ENCODE data around the gene RBL2.
A peak's percentile ranks its signal among the peaks of the same experiment; 100 is the strongest.
"Not testable (repeated sequence)": the region's sequence is repeated elsewhere in the genome, so short reads cannot be mapped to it uniquely, and the experiment has no call there.

Gene RBL2

GRCh38 chr16:53509906-53510703 lies 75.8 kb downstream of the RBL2 start:
- H3K4me3 Mint-ChIP-seq, result peak overlapping the region; percentile 58
- H3K36me3 Mint-ChIP-seq, result no peaks in the 10 kb centered on the region
- H3K9me3 Mint-ChIP-seq, result peaks cover 2% of the 10 kb centered on the region
- peak; percentile 69 for ATAC-seq
- H3K27ac Mint-ChIP-seq, result no peak overlapping the region
- no peaks in the 10 kb centered on the region for H3K27me3 Mint-ChIP-seq
- H3K4me1 Mint-ChIP-seq, result peaks cover 8% of the 10 kb centered on the region

GRCh38 chr16:53510704-53511070 lies 76.4 kb downstream of the RBL2 start:
- Mint-ChIP-seq H3K27me3 (no peaks in the 10 kb centered on the region), H3K4me1 (peaks cover 8% of the 10 kb centered on the region), H3K27ac (no peak overlapping the region), H3K4me3 (no peak overlapping the region), H3K9me3 (peaks cover 2% of the 10 kb centered on the region), H3K36me3 (no peaks in the 10 kb centered on the region)
- ATAC-seq, result no peak

- ATAC-seq, result no peak
- Mint-ChIP-seq H3K4me3 (no peak overlapping the region), H3K27me3 (no peaks in the 10 kb centered on the region), H3K36me3 (no peaks in the 10 kb centered on the region), H3K27ac (no peak overlapping the region), H3K4me1 (peaks cover 12% of the 10 kb centered on the region), H3K9me3 (peaks cover 2% of the 10 kb centered on the region)
Measured at GRCh38 chr16:53511084-53511402, 76.8 kb downstream of the RBL2 start.

- no peaks in the 10 kb centered on the region for H3K36me3 Mint-ChIP-seq
- peaks cover 2% of the 10 kb centered on the region for H3K9me3 Mint-ChIP-seq
- no peak overlapping the region for H3K27ac Mint-ChIP-seq
- no peak for ATAC-seq
- H3K27me3 Mint-ChIP-seq, result no peaks in the 10 kb centered on the region
- H3K4me1 Mint-ChIP-seq, result peaks cover 15% of the 10 kb centered on the region
- no peak overlapping the region for H3K4me3 Mint-ChIP-seq
Measured at GRCh38 chr16:53511403-53512280, 77.4 kb downstream of the RBL2 start.

- not testable (repeated sequence) for H3K27ac Mint-ChIP-seq, H3K27me3 Mint-ChIP-seq, ATAC-seq, H3K9me3 Mint-ChIP-seq, H3K4me3 Mint-ChIP-seq, H3K36me3 Mint-ChIP-seq
- peaks cover 22% of the 10 kb centered on the region for H3K4me1 Mint-ChIP-seq
Measured at GRCh38 chr16:53512795-53513194, 78.5 kb downstream of the RBL2 start.

- no peak overlapping the region for H3K4me3 Mint-ChIP-seq
- no peak for ATAC-seq
- peaks cover 2% of the 10 kb centered on the region for H3K9me3 Mint-ChIP-seq
- peaks cover 47% of the 10 kb centered on the region for H3K4me1 Mint-ChIP-seq
- H3K27me3 Mint-ChIP-seq, result no peaks in the 10 kb centered on the region
- H3K27ac Mint-ChIP-seq, result no peak overlapping the region
- no peaks in the 10 kb centered on the region for H3K36me3 Mint-ChIP-seq
Measured at GRCh38 chr16:53515259-53515658, 81.0 kb downstream of the RBL2 start.

GRCh38 chr16:53515811-53516210 lies 81.5 kb downstream of the RBL2 start:
- peaks cover 2% of the 10 kb centered on the region for H3K9me3 Mint-ChIP-seq
- no peaks in the 10 kb centered on the region for H3K36me3 Mint-ChIP-seq
- no peak overlapping the region for H3K27ac Mint-ChIP-seq
- ATAC-seq, result no peak
- no peak overlapping the region for H3K4me3 Mint-ChIP-seq
- no peaks in the 10 kb centered on the region for H3K27me3 Mint-ChIP-seq
- H3K4me1 Mint-ChIP-seq, result peaks cover 45% of the 10 kb centered on the region

GRCh38 chr16:53517851-53518250 lies 83.6 kb downstream of the RBL2 start:
- no peak for ATAC-seq
- Mint-ChIP-seq H3K9me3 (peaks cover 2% of the 10 kb centered on the region), H3K27me3 (no peaks in the 10 kb centered on the region), H3K36me3 (no peaks in the 10 kb centered on the region), H3K4me1 (peaks cover 47% of the 10 kb centered on the region), H3K4me3 (peak overlapping the region; percentile 18), H3K27ac (peak overlapping the region; percentile 80)

GRCh38 chr16:53518550-53519416 lies 84.5 kb downstream of the RBL2 start:
- Mint-ChIP-seq H3K4me1 (peaks cover 54% of the 10 kb centered on the region), H3K27me3 (no peaks in the 10 kb centered on the region), H3K4me3 (peak overlapping the region; percentile 63), H3K36me3 (no peaks in the 10 kb centered on the region), H3K9me3 (peaks cover 2% of the 10 kb centered on the region), H3K27ac (peak overlapping the region; percentile 80)
- ATAC-seq, result peak; percentile 92

GRCh38 chr16:53519417-53520091 lies 85.3 kb downstream of the RBL2 start:
- no peaks in the 10 kb centered on the region for H3K36me3 Mint-ChIP-seq
- H3K4me1 Mint-ChIP-seq, result peaks cover 57% of the 10 kb centered on the region
- no peaks in the 10 kb centered on the region for H3K27me3 Mint-ChIP-seq
- H3K4me3 Mint-ChIP-seq, result peak overlapping the region; percentile 63
- H3K27ac Mint-ChIP-seq, result peak overlapping the region; percentile 80
- ATAC-seq, result no peak
- H3K9me3 Mint-ChIP-seq, result peaks cover 2% of the 10 kb centered on the region

- no peak overlapping the region for H3K27ac Mint-ChIP-seq
- H3K36me3 Mint-ChIP-seq, result no peaks in the 10 kb centered on the region
- ATAC-seq, result no peak
- no peaks in the 10 kb centered on the region for H3K27me3 Mint-ChIP-seq
- H3K9me3 Mint-ChIP-seq, result no peaks in the 10 kb centered on the region
- peaks cover 46% of the 10 kb centered on the region for H3K4me1 Mint-ChIP-seq
- no peak overlapping the region for H3K4me3 Mint-ChIP-seq
Measured at GRCh38 chr16:53523126-53523804, 89.0 kb downstream of the RBL2 start.

GRCh38 chr16:53523971-53524548 lies 89.8 kb downstream of the RBL2 start:
- Mint-ChIP-seq H3K4me3 (no peak overlapping the region), H3K36me3 (no peaks in the 10 kb centered on the region), H3K27ac (no peak overlapping the region), H3K9me3 (no peaks in the 10 kb centered on the region), H3K27me3 (no peaks in the 10 kb centered on the region), H3K4me1 (peaks cover 38% of the 10 kb centered on the region)
- ATAC-seq, result no peak

- no peak for ATAC-seq
- Mint-ChIP-seq H3K27me3 (no peaks in the 10 kb centered on the region), H3K36me3 (no peaks in the 10 kb centered on the region), H3K4me1 (peaks cover 12% of the 10 kb centered on the region), H3K4me3 (no peak overlapping the region), H3K9me3 (no peaks in the 10 kb centered on the region), H3K27ac (no peak overlapping the region)
Measured at GRCh38 chr16:53528797-53529196, 94.5 kb downstream of the RBL2 start.

- ATAC-seq, result no peak
- H3K9me3 Mint-ChIP-seq, result no peaks in the 10 kb centered on the region
- peaks cover 16% of the 10 kb centered on the region for H3K4me1 Mint-ChIP-seq
- no peaks in the 10 kb centered on the region for H3K36me3 Mint-ChIP-seq
- no peak overlapping the region for H3K4me3 Mint-ChIP-seq
- no peak overlapping the region for H3K27ac Mint-ChIP-seq
- H3K27me3 Mint-ChIP-seq, result no peaks in the 10 kb centered on the region
Measured at GRCh38 chr16:53529513-53529912, 95.2 kb downstream of the RBL2 start.

Data from stimulated activated memory B cell treated with anti-CD40 and anti-IgM and Interleukin-4, amounts not matched to agents 10 μg/mL and 1 μg/mL and 100 μg/mL, for 72 hours (primary cell).